IMR-90 (cell line): ENCODE measurements around the gene OGFR. TPM values are rescaled to one million over a fixed set of nuclear protein-coding genes. Genes with fewer than 3 reads are reported as not detected.

Experiments
- ATAC-seq: fragments of 200-7000 bp; cut with Tn5 transposase; 2 replicates; pipeline ENCODE4 v1.9.1; 2020; ENCODE audit warnings: low read depth, mild to moderate bottlenecking, moderate library complexity
- BruUV-seq: library from RNA; stranded (reverse); fragments of 400-500 nt; replicated peaks from 2 replicates; lab custom pipeline; 2021; lab: Mats Ljungman, UMichigan
- CTCF ChIA-PET: fragments of 300-600 bp; formaldehyde crosslinking; extraction: SDS; loops from one replicate; lab custom pipeline; 2021; ENCODE audit warnings: antibody characterized with exemption; lab: Yijun Ruan, JAX
- POLR2A ChIA-PET: fragments of 300-600 bp; sonication (Branson Sonifier 250); formaldehyde crosslinking; loops from one replicate; lab custom pipeline; 2022; ENCODE audit warnings: antibody characterized with exemption; ENCODE audit not compliant: unreplicated experiment; lab: Charles Lee
- DNase-seq: peaks from one replicate; pipeline ENCODE4 v3.0.0; 2013
- H2AFZ ChIP-seq: replicated peaks from 2 replicates; pipeline ENCODE3; 2013; ENCODE audit warnings: low read length, mild to moderate bottlenecking; ENCODE audit not compliant: poor library complexity
- H2AK5ac ChIP-seq: 2 replicates; pipeline ENCODE4 v1.6.1; 2013; ENCODE audit warnings: low read depth, low read length, inconsistent platforms
- H2AK9ac ChIP-seq: replicated peaks from 2 replicates; pipeline ENCODE3; 2013; ENCODE audit warnings: mild to moderate bottlenecking, low read depth, low read length, moderate library complexity; ENCODE audit not compliant: poor library complexity
- H2BK120ac ChIP-seq: 2 replicates; pipeline ENCODE4 v1.6.1; 2013; ENCODE audit warnings: low read depth, low read length, inconsistent platforms
- H2BK15ac ChIP-seq: 3 replicates; pipeline ENCODE4 v1.6.1; 2013; ENCODE audit warnings: low read depth, low read length, inconsistent platforms
- H2BK20ac ChIP-seq: 2 replicates; pipeline ENCODE4 v1.6.1; 2013; ENCODE audit warnings: low read depth, mild to moderate bottlenecking, inconsistent platforms, low read length, moderate library complexity
- H2BK5ac ChIP-seq: 2 replicates; pipeline ENCODE4 v1.6.1; 2013; ENCODE audit warnings: mild to moderate bottlenecking, low read depth, low read length, inconsistent platforms; ENCODE audit not compliant: poor library complexity, severe bottlenecking
- H3K14ac ChIP-seq: replicated peaks from 2 replicates; pipeline ENCODE4 v1.6.1; 2013; ENCODE audit warnings: low read depth, low read length, inconsistent platforms
- H3K18ac ChIP-seq: 2 replicates; pipeline ENCODE4 v1.6.1; 2013; ENCODE audit warnings: low read depth, low read length, control low read depth
- H3K23ac ChIP-seq: 2 replicates; pipeline ENCODE4 v1.6.1; 2013; ENCODE audit warnings: low read depth, low read length, inconsistent platforms
- H3K27ac ChIP-seq: 2 replicates; pipeline ENCODE4 v1.5.1; 2013; ENCODE audit warnings: mild to moderate bottlenecking, control low read depth, low read length; ENCODE audit not compliant: insufficient read depth
- H3K27me3 ChIP-seq: 2 replicates; pipeline ENCODE4 v1.6.1; 2013; ENCODE audit warnings: low read length; ENCODE audit not compliant: control insufficient read depth, insufficient read depth
- H3K36me3 ChIP-seq: 2 replicates; pipeline ENCODE4 v1.6.1; 2013; ENCODE audit warnings: low read length, mixed read lengths; ENCODE audit not compliant: control insufficient read depth, insufficient read depth
- H3K4ac ChIP-seq: 2 replicates; pipeline ENCODE4 v1.6.1; 2013; ENCODE audit warnings: low read depth, low read length, inconsistent platforms
- H3K4me1 ChIP-seq: 2 replicates; pipeline ENCODE4 v1.6.1; 2013; ENCODE audit warnings: low read length, mixed read lengths; ENCODE audit not compliant: control insufficient read depth, insufficient read depth
- H3K4me2 ChIP-seq: 2 replicates; pipeline ENCODE4 v1.6.1; 2013; ENCODE audit warnings: low read depth, mild to moderate bottlenecking, control low read depth, low read length, moderate library complexity
- H3K4me3 ChIP-seq: 2 replicates; pipeline ENCODE4 v1.5.1; 2013; ENCODE audit warnings: low read depth, mild to moderate bottlenecking, control low read depth, low read length, moderate library complexity; ENCODE audit not compliant: insufficient read depth
- H3K56ac ChIP-seq: 2 replicates; pipeline ENCODE4 v1.6.1; 2013; ENCODE audit warnings: low read length, inconsistent platforms; ENCODE audit not compliant: insufficient read depth; ENCODE audit errors: extremely low read depth
- H3K79me1 ChIP-seq, 2 experiments: 2 replicates each; pipeline ENCODE4 v1.6.1; 2013; ENCODE audit warnings: low read length in 2 of 2, inconsistent platforms in 1 of 2, low read depth in 1 of 2
- H3K9ac ChIP-seq: 2 replicates; pipeline ENCODE4 v1.6.1; 2013; ENCODE audit warnings: low read depth, low read length, control low read depth
- H3K9me1 ChIP-seq: 2 replicates; pipeline ENCODE4 v1.6.1; 2013; ENCODE audit warnings: low read length, inconsistent platforms; ENCODE audit not compliant: insufficient read depth
- H3K9me3 ChIP-seq: 2 replicates; pipeline ENCODE4 v1.6.1; 2013; ENCODE audit warnings: low read length; ENCODE audit not compliant: control insufficient read depth, insufficient read depth
- H4K20me1 ChIP-seq: 2 replicates; pipeline ENCODE4 v1.6.1; 2013; ENCODE audit warnings: low read length, inconsistent platforms; ENCODE audit not compliant: insufficient read depth
- H4K5ac ChIP-seq: 2 replicates; pipeline ENCODE4 v1.6.1; 2013; ENCODE audit warnings: mild to moderate bottlenecking, low read depth, low read length, control low read depth
- H4K8ac ChIP-seq, 2 experiments: 2 replicates each; pipeline ENCODE4 v1.6.1; 2013; ENCODE audit warnings: low read depth in 2 of 2, low read length in 2 of 2, control low read depth in 1 of 2, inconsistent platforms in 1 of 2
- H4K91ac ChIP-seq: 2 replicates; pipeline ENCODE4 v1.6.1; 2013; ENCODE audit warnings: low read depth, low read length, inconsistent platforms; ENCODE audit not compliant: insufficient read depth
- BHLHE40 ChIP-seq: fragments of 150-350 bp; IDR thresholded peaks from 2 replicates; pipeline ENCODE4 v1.6.1; 2016; ENCODE audit warnings: mild to moderate bottlenecking, low read depth, low read length
- CEBPB ChIP-seq: IDR thresholded peaks from 2 replicates; pipeline ENCODE4 v1.6.1; 2012; ENCODE audit warnings: low read depth, low read length, improper control_type of control experiment
- CHD1 ChIP-seq: IDR thresholded peaks from 2 replicates; pipeline ENCODE4 v1.6.1; 2012; ENCODE audit warnings: low read depth, low read length, improper control_type of control experiment
- FOS ChIP-seq: fragments of 150-350 bp; IDR thresholded peaks from 2 replicates; pipeline ENCODE4 v1.6.1; 2016; ENCODE audit warnings: low read depth, low read length
- MAFK ChIP-seq: IDR thresholded peaks from 2 replicates; pipeline ENCODE4 v1.6.1; 2012; ENCODE audit warnings: low read depth, low read length, improper control_type of control experiment
- MAZ ChIP-seq: IDR thresholded peaks from 2 replicates; pipeline ENCODE4 v1.6.1; 2012; ENCODE audit warnings: low read depth, mild to moderate bottlenecking, low read length, improper control_type of control experiment, moderate library complexity, borderline replicate concordance
- MXI1 ChIP-seq: IDR thresholded peaks from 2 replicates; pipeline ENCODE4 v1.6.1; 2012; ENCODE audit warnings: low read depth, mild to moderate bottlenecking, low read length, moderate library complexity, borderline replicate concordance
- NFE2L2 ChIP-seq: fragments of 150-350 bp; IDR thresholded peaks from 2 replicates; pipeline ENCODE4 v1.6.1; 2016; ENCODE audit warnings: low read depth, mild to moderate bottlenecking, low read length
- POLR2A ChIP-seq: IDR thresholded peaks from 2 replicates; pipeline ENCODE4 v1.6.1; 2012; ENCODE audit warnings: mild to moderate bottlenecking, low read depth, low read length
- RAD21 ChIP-seq: IDR thresholded peaks from 2 replicates; pipeline ENCODE4 v1.6.1; 2012; ENCODE audit warnings: low read length, improper control_type of control experiment
- RCOR1 ChIP-seq: IDR thresholded peaks from 2 replicates; pipeline ENCODE4 v1.6.1; 2012; ENCODE audit warnings: mild to moderate bottlenecking, low read length, improper control_type of control experiment; ENCODE audit not compliant: insufficient replicate concordance
- RFX5 ChIP-seq: IDR thresholded peaks from 2 replicates; pipeline ENCODE4 v1.8.0; 2012; ENCODE audit warnings: low read depth, mild to moderate bottlenecking, low read length, moderate library complexity
- SMC3 ChIP-seq: fragments of 150-350 bp; IDR thresholded peaks from 2 replicates; pipeline ENCODE4 v1.6.1; 2016; ENCODE audit warnings: low read depth, mild to moderate bottlenecking, antibody characterized with exemption, low read length, moderate library complexity
- WGBS, 2 experiments: methylation state at CpG; one replicate each; pipeline versions ENCODE4 v1.1.5 to v1.1.7; 2013; ENCODE audit warnings: missing lambda C conversion rate in 2 of 2; ENCODE audit not compliant: insufficient read length in 1 of 2; ENCODE audit errors: extremely low coverage in 2 of 2; 5-methylcytosine and 5-hydroxymethylcytosine counted together
- dilution Hi-C: fragments of 300-500 bp; cut with HindIII; formaldehyde crosslinking; loops from one replicate; pipeline ENCODE4 v1.14.3; 2018; ENCODE audit warnings: low sequenced_read_pairs; ENCODE audit not compliant: unreplicated experiment
- in situ Hi-C: fragments of 300-500 bp; cut with MboI; formaldehyde crosslinking; loops from 3 replicates; pipeline ENCODE4 v1.14.3; 2019; ENCODE audit warnings: low sequenced_read_pairs, inconsistent platforms, mixed read lengths
- intact Hi-C: fragments of 100-400 bp; cut with micrococcal nuclease; formaldehyde crosslinking; loops from 2 replicates; pipeline ENCODE4 v1.10.0; 2022
- polyA plus RNA-seq, 3 experiments: library from polyadenylated mRNA; depleted of rRNA; stranded (reverse); fragments of >200 nt; gene quantifications; 2 replicates each; pipeline ENCODE4 v1.2.3, GENCODE V29; 2012; ENCODE audit warnings: low replicate concordance in 1 of 3
- total RNA-seq: library from RNA; depleted of rRNA; stranded (reverse); fragments of >200 nt; gene quantifications from 2 replicates; pipeline ENCODE4 v1.2.3, GENCODE V29; 2012
- TF ChIP-seq, protein P1 (sequence below): conservative IDR thresholded peaks from 2 replicates; pipeline ENCODE4 v1.5.1; 2012; ENCODE audit warnings: mild to moderate bottlenecking, low read depth, low read length, improper control_type of control experiment
- TF ChIP-seq, protein P2 (sequence below): fragments of 150-350 bp; IDR thresholded peaks from 2 replicates; pipeline ENCODE4 v1.6.1; 2016; ENCODE audit warnings: low read depth, mild to moderate bottlenecking, low read length, moderate library complexity, borderline replicate concordance
- TF ChIP-seq, protein P3 (sequence below): fragments of 150-350 bp; IDR thresholded peaks from 2 replicates; pipeline ENCODE4 v1.6.1; 2017; ENCODE audit warnings: mild to moderate bottlenecking, antibody characterized with exemption, low read length, low read depth

OGFR gene
- total and polyA plus RNA-seq, 2 of the 4 experiments (the other 2 are of a cell fraction), result 22.4 to 30.1 TPM

DNA sequence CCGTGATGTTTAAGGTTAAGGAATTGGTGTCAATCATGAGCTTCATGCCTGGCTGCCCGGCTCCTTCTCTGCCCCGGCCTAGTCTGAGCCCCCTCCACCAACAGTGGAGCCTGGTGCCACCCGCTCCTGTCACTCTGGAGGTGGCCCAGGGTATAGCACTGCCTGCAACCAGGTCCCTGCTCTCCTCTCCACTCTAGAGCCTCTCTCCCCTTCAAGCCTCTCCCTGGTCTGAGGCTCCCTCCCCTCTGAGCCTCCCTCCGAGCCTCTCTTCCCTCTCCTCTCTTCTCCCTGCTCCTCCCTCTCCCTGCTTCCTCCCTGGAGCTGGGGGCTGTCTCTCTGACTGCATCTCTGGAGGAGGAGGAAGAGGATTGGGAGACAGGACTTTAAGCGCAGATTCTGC lies 39.6 kb upstream of the OGFR start:
- DNase-seq, result no peak
- Histone ChIP-seq H4K8ac (no peak overlapping the region), H3K9me1 (peaks cover 4% of the 10 kb centered on the region), H2AK5ac (no peak overlapping the region), H2BK15ac (no peak overlapping the region), H3K23ac (no peak overlapping the region), H3K18ac (no peak overlapping the region), H2BK120ac (no peak overlapping the region), H3K9ac (no peak overlapping the region), H3K9me3 (no peaks in the 10 kb centered on the region), H4K20me1 (no peaks in the 10 kb centered on the region), H3K4ac (no peak overlapping the region), H2AFZ (no peak overlapping the region), H2BK20ac (no peak overlapping the region), H3K56ac (no peak overlapping the region), H3K79me1 (no peaks in the 10 kb centered on the region), H3K4me1 (peaks cover 8% of the 10 kb centered on the region), H4K5ac (no peak overlapping the region), H3K27ac (no peak overlapping the region), H3K4me2 (no peak overlapping the region), H4K91ac (no peak overlapping the region), H3K27me3 (peaks cover 12% of the 10 kb centered on the region; the same call in 1 of the 2 replicates), H2BK5ac (no peak overlapping the region), H2AK9ac (no peak overlapping the region), H3K14ac (no peak overlapping the region), H3K4me3 (no peak overlapping the region), H3K36me3 (no peaks in the 10 kb centered on the region)
- ATAC-seq, result no peak
- ChIA-PET CTCF (interaction anchor here (1.0 kb wide), 1 partner anchor 27 kb away, joined by 3 read pairs; no protein-coding TSS in a partner anchor), POLR2A (no interaction called here)
- no TSS peak for BruUV-seq
- in situ Hi-C loops (no loop called here), dilution Hi-C loops (no loop called here), intact Hi-C loops (no loop called here)
- TF ChIP-seq MAFK (no peak), SMC3 (no peak), MXI1 (no peak), CEBPB (no peak), NFE2L2 (no peak), RAD21 (no peak), RFX5 (no peak), FOS (no peak), CHD1 (no peak), BHLHE40 (no peak), MAZ (no peak), RCOR1 (no peak), POLR2A (no peak)
- TF ChIP-seq, protein P1, sequence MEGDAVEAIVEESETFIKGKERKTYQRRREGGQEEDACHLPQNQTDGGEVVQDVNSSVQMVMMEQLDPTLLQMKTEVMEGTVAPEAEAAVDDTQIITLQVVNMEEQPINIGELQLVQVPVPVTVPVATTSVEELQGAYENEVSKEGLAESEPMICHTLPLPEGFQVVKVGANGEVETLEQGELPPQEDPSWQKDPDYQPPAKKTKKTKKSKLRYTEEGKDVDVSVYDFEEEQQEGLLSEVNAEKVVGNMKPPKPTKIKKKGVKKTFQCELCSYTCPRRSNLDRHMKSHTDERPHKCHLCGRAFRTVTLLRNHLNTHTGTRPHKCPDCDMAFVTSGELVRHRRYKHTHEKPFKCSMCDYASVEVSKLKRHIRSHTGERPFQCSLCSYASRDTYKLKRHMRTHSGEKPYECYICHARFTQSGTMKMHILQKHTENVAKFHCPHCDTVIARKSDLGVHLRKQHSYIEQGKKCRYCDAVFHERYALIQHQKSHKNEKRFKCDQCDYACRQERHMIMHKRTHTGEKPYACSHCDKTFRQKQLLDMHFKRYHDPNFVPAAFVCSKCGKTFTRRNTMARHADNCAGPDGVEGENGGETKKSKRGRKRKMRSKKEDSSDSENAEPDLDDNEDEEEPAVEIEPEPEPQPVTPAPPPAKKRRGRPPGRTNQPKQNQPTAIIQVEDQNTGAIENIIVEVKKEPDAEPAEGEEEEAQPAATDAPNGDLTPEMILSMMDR, result no peak
- TF ChIP-seq, protein P2, sequence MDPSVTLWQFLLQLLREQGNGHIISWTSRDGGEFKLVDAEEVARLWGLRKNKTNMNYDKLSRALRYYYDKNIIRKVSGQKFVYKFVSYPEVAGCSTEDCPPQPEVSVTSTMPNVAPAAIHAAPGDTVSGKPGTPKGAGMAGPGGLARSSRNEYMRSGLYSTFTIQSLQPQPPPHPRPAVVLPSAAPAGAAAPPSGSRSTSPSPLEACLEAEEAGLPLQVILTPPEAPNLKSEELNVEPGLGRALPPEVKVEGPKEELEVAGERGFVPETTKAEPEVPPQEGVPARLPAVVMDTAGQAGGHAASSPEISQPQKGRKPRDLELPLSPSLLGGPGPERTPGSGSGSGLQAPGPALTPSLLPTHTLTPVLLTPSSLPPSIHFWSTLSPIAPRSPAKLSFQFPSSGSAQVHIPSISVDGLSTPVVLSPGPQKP, result no peak
- TF ChIP-seq, protein P3, sequence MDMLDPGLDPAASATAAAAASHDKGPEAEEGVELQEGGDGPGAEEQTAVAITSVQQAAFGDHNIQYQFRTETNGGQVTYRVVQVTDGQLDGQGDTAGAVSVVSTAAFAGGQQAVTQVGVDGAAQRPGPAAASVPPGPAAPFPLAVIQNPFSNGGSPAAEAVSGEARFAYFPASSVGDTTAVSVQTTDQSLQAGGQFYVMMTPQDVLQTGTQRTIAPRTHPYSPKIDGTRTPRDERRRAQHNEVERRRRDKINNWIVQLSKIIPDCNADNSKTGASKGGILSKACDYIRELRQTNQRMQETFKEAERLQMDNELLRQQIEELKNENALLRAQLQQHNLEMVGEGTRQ, result no peak
- no CpG with 5 or more reads among the region's 6 CpGs for WGBS, 2 experiments
